HG03159 (cell line): Measurements from ENCODE around the gene FRG2B.
"Not testable (repeated sequence)": the region's sequence is repeated elsewhere in the genome, so short reads cannot be mapped to it uniquely, and the experiment has no call there.

ENCODE experiments used
- ATAC-seq: cut with Tn5 transposase; IDR thresholded peaks from one replicate; pipeline ENCODE4 v1.9.1; 2021; ENCODE audit warnings: mild to moderate bottlenecking, moderate library complexity; ENCODE audit not compliant: unreplicated experiment

Gene FRG2B

GRCh38 chr10:133600657-133601056 is 25.9 kb downstream of the FRG2B start:
- no peak for ATAC-seq

GRCh38 chr10:133599869-133600268 is 26.7 kb downstream of the FRG2B start:
- not testable (repeated sequence) for ATAC-seq

GRCh38 chr10:133592716-133593115 is 33.9 kb downstream of the FRG2B start:
- ATAC-seq = no peak

GRCh38 chr10:133590970-133591359 is 35.6 kb downstream of the FRG2B start:
- ATAC-seq = no peak

- no peak for ATAC-seq
Observed at GRCh38 chr10:133590226-133590969, 36.2 kb downstream of the FRG2B start.

- ATAC-seq = not testable (repeated sequence)
Observed at GRCh38 chr10:133577037-133577436, 49.6 kb downstream of the FRG2B start.
